B cell (primary cell): ENCODE measurements around the gene FAM3D. TPM values are rescaled to one million over a fixed set of nuclear protein-coding genes. Genes with fewer than 3 reads are reported as not detected.

Experiments used
- ATAC-seq: fragments of 200-7000 bp; cut with Tn5 transposase; one replicate; pipeline ENCODE4 v1.10.0; 2021; ENCODE audit warnings: low read depth, mild to moderate bottlenecking, moderate number of reproducible peaks, moderate library complexity
- CTCF ChIA-PET: fragments of 350-600 bp; sonication (Branson Sonifier 250); formaldehyde crosslinking; loops from one replicate; lab custom pipeline; 2021; ENCODE audit warnings: antibody characterized with exemption, inconsistent platforms; lab: Charles Lee
- POLR2A ChIA-PET: fragments of 350-600 bp; sonication (Branson Sonifier 250); formaldehyde crosslinking; loops from one replicate; lab custom pipeline; 2021; ENCODE audit warnings: antibody characterized with exemption; lab: Charles Lee
- DNase-seq: peaks from one replicate; pipeline ENCODE4 v3.0.0; 2013
- H2AFZ ChIP-seq: 2 replicates; pipeline ENCODE4 v1.6.1; 2012; ENCODE audit warnings: mild to moderate bottlenecking, low read depth, low read length; ENCODE audit not compliant: insufficient read depth, poor library complexity, severe bottlenecking
- H3K27ac ChIP-seq, 2 donors: 1 replicate in 1 of 2; 2 replicates in 1 of 2; pipeline ENCODE4 v1.5.1; 2012 to 2013; ENCODE audit warnings: low read length in 2 of 2, mild to moderate bottlenecking in 2 of 2, moderate library complexity in 1 of 2
- H3K27me3 ChIP-seq, 4 experiments: fragments of 200-600 bp in 1 of 4; sonication (generic) in 1 of 4; replicated peaks in 1 of 4; 1 replicate in 2 of 4; 2 replicates in 2 of 4; pipeline versions ENCODE4 v1.6.1 to v1.7.0; 2013 to 2016; ENCODE audit warnings: low read length in 3 of 4, mild to moderate bottlenecking in 2 of 4, mixed read lengths in 1 of 4, moderate library complexity in 1 of 4; ENCODE audit not compliant: insufficient read depth in 4 of 4, control insufficient read depth in 3 of 4; ENCODE audit errors: control extremely low read depth in 1 of 4
- H3K36me3 ChIP-seq, 2 experiments: replicated peaks in 1 of 2; 1 replicate in 1 of 2; 2 replicates in 1 of 2; pipeline versions ENCODE4 v1.6.1 to v1.7.1; 2013; ENCODE audit warnings: low read length in 1 of 2; ENCODE audit not compliant: insufficient read depth in 2 of 2, control insufficient read depth in 1 of 2; ENCODE audit errors: control extremely low read depth in 1 of 2, extremely low read depth in 1 of 2
- H3K4me1 ChIP-seq, 2 donors: fragments of 200-600 bp in 1 of 2; sonication (generic) in 1 of 2; 1 replicate in 1 of 2; 2 replicates in 1 of 2; pipeline versions ENCODE4 v1.5.1 to v1.6.1; 2013 to 2017; ENCODE audit warnings: low read length in 2 of 2; ENCODE audit not compliant: control insufficient read depth in 2 of 2, insufficient read depth in 2 of 2
- H3K4me2 ChIP-seq: replicated peaks from 2 replicates; pipeline ENCODE3; 2012; ENCODE audit warnings: mild to moderate bottlenecking, low read depth, low read length; ENCODE audit not compliant: poor library complexity, severe bottlenecking
- H3K4me3 ChIP-seq, 5 experiments: fragments of 200-600 bp in 1 of 5; sonication (generic) in 1 of 5; 1 replicate in 3 of 5; 2 replicates in 2 of 5; pipeline versions ENCODE4 v1.5.1 to v1.7.0; 2011 to 2016; ENCODE audit warnings: low read length in 4 of 5, mild to moderate bottlenecking in 4 of 5, low read depth in 2 of 5, control low read depth in 1 of 5, moderate library complexity in 1 of 5; ENCODE audit not compliant: insufficient read depth in 1 of 5; ENCODE audit errors: control extremely low read depth in 1 of 5, extremely low read depth in 1 of 5
- H3K79me2 ChIP-seq: fragments of 200-600 bp; sonication (generic); one replicate; pipeline ENCODE4 v1.6.0; 2016; ENCODE audit warnings: low read length; ENCODE audit not compliant: control insufficient read depth, insufficient read depth
- H3K9ac ChIP-seq: fragments of 200-600 bp; sonication (generic); 2 replicates; pipeline ENCODE4 v1.6.1; 2017; ENCODE audit warnings: mild to moderate bottlenecking, low read length, moderate library complexity
- H3K9me3 ChIP-seq, 3 donors: one replicate each; pipeline versions ENCODE4 v1.6.1 to v1.7.1; 2013; ENCODE audit warnings: low read length in 2 of 3; ENCODE audit not compliant: control insufficient read depth in 2 of 3, insufficient read depth in 1 of 3; ENCODE audit errors: control extremely low read depth in 1 of 3
- H4K20me1 ChIP-seq: 2 replicates; pipeline ENCODE4 v1.6.0; 2012; ENCODE audit warnings: mild to moderate bottlenecking, low read length; ENCODE audit not compliant: insufficient read depth, control insufficient read depth, poor library complexity, severe bottlenecking
- H3K27ac Mint-ChIP-seq: one replicate; pipeline ENCODE4 v1.8.0; 2021; ENCODE audit warnings: mixed read lengths
- H3K27me3 Mint-ChIP-seq: one replicate; pipeline ENCODE4 v1.8.0; 2021; ENCODE audit warnings: mixed read lengths
- H3K4me1 Mint-ChIP-seq: one replicate; pipeline ENCODE4 v1.8.0; 2021; ENCODE audit warnings: mixed read lengths
- H3K4me3 Mint-ChIP-seq: one replicate; pipeline ENCODE4 v1.8.0; 2021; ENCODE audit warnings: mixed read lengths
- H3K9me3 Mint-ChIP-seq: one replicate; pipeline ENCODE4 v1.8.0; 2022; ENCODE audit warnings: mixed read lengths; ENCODE audit not compliant: insufficient read depth
- CTCF ChIP-seq: fragments of 200-600 bp; IDR thresholded peaks from one replicate; pipeline ENCODE4 v1.8.0; 2022; ENCODE audit warnings: antibody characterized with exemption, mild to moderate bottlenecking
- EZH2 ChIP-seq: IDR thresholded peaks from 2 replicates; pipeline ENCODE4 v1.6.1; 2012; ENCODE audit warnings: borderline replicate concordance, low read depth, mild to moderate bottlenecking, moderate library complexity, low read length; ENCODE audit not compliant: insufficient read depth, poor library complexity, severe bottlenecking
- WGBS: methylation state at CpG from one replicate; pipeline ENCODE4 v1.1.5; 2013; ENCODE audit warnings: missing lambda C conversion rate; ENCODE audit not compliant: insufficient coverage; 5-methylcytosine and 5-hydroxymethylcytosine counted together
- intact Hi-C: fragments of 100-400 bp; cut with micrococcal nuclease; formaldehyde crosslinking; loops from one replicate; pipeline ENCODE4 v1.10.0; 2022
- polyA plus RNA-seq: library from polyadenylated mRNA; depleted of rRNA; stranded (reverse); fragments of >200 nt; gene quantifications from 2 replicates; pipeline ENCODE4 v1.2.3, GENCODE V29; 2012
- total RNA-seq, 2 donors: library from RNA; stranded (reverse); fragments of 120-200 nt in 1 of 2; gene quantifications; 1 replicate in 1 of 2; 2 replicates in 1 of 2; pipeline versions ENCODE4 v1.2.3 to v1.2.4, GENCODE V29; 2013 to 2022

Gene FAM3D
- total and polyA plus RNA-seq, 2 donors (not counting 1 experiment from before 2014, with no cell fraction given): not detected

GRCh38 chr3:58609990-58610389 lies 56.6 kb downstream of the FAM3D start:
- CTCF ChIA-PET: interaction anchor here (0.9 kb wide), 1 partner anchor 20 kb away, joined by 3 read pairs; no protein-coding TSS in a partner anchor

GRCh38 chr3:58608648-58609047 lies 57.9 kb downstream of the FAM3D start:
- Histone ChIP-seq H3K36me3 (no peaks in the 10 kb centered on the region), H3K4me3 (no peak overlapping the region), H3K4me1 (no peaks in the 10 kb centered on the region), H3K9me3 (peaks cover 0 to 7% (median 0%) of the 10 kb centered on the region in 3 donors), H3K27ac (no peak overlapping the region), H3K4me2 (no peak overlapping the region), H2AFZ (no peak overlapping the region), H3K27me3 (peaks cover 0 to 11% (median 0%) of the 10 kb centered on the region in 4 experiments), H4K20me1 (no peaks in the 10 kb centered on the region), H3K79me2 (no peaks in the 10 kb centered on the region), H3K9ac (no peak overlapping the region)
- Mint-ChIP-seq H3K4me3 (no peak overlapping the region), H3K4me1 (no peaks in the 10 kb centered on the region), H3K27ac (no peak overlapping the region), H3K9me3 (no peaks in the 10 kb centered on the region), H3K27me3 (peaks cover 23% of the 10 kb centered on the region)
- 92% methylated on average over 5 of the region's 5 CpGs for WGBS
- CTCF ChIA-PET: no interaction called here
- TF ChIP-seq EZH2 (no peak), CTCF (no peak)
- DNase-seq (no peak), ATAC-seq (no peak)
- intact Hi-C loops: no loop called here
- POLR2A ChIA-PET: no interaction called here

More at GRCh38 chr3:58609990-58610389, 56.6 kb downstream of the FAM3D start:
- Histone ChIP-seq H3K9ac (no peak overlapping the region), H3K4me1 (no peaks in the 10 kb centered on the region), H3K9me3 (peaks cover 0 to 7% (median 0%) of the 10 kb centered on the region in 3 donors), H3K27ac (no peak overlapping the region), H3K27me3 (peaks cover 0 to 4% (median 0%) of the 10 kb centered on the region in 4 experiments), H3K4me2 (no peak overlapping the region), H3K36me3 (no peaks in the 10 kb centered on the region), H3K4me3 (no peak overlapping the region), H2AFZ (no peak overlapping the region), H4K20me1 (no peaks in the 10 kb centered on the region), H3K79me2 (no peaks in the 10 kb centered on the region)
- DNase-seq: no peak
- no peaks in the 10 kb centered on the region for H3K9me3 Mint-ChIP-seq
- no peak overlapping the region for H3K27ac Mint-ChIP-seq
- H3K27me3 Mint-ChIP-seq: peaks cover 17% of the 10 kb centered on the region
- no CpG with 5 or more reads among the region's 7 CpGs for WGBS
- no peak for ATAC-seq
- H3K4me1 Mint-ChIP-seq: no peaks in the 10 kb centered on the region
- intact Hi-C loops: no loop called here
- POLR2A ChIA-PET: no interaction called here
- TF ChIP-seq CTCF (no peak), EZH2 (no peak)
- no peak overlapping the region for H3K4me3 Mint-ChIP-seq
